Heart right ventricle (tissue), 16 donors: ENCODE measurements around the gene USP47. TPM values are rescaled to one million over a fixed set of nuclear protein-coding genes. Genes with fewer than 3 reads are reported as not detected.

Experiments
- ATAC-seq, 8 donors: fragments of 200-7000 bp; cut with Tn5 transposase; one replicate each; pipeline ENCODE4 v1.9.1; 2020; ENCODE audit warnings: mild to moderate bottlenecking in 8 of 8, moderate library complexity in 8 of 8, moderate number of reproducible peaks in 1 of 8
- DNase-seq, 2 donors: peaks; one replicate each; pipeline ENCODE4 v3.0.0-alpha.2; 2020
- H3K27ac ChIP-seq, 10 donors: fragments of 200-600 bp; sonication (generic) in 2 of 10; one replicate each; pipeline versions ENCODE4 v1.5.0 to v1.8.0; 2020 to 2022; ENCODE audit warnings: mild to moderate bottlenecking in 3 of 10
- H3K27me3 ChIP-seq, 7 donors: fragments of 200-600 bp; one replicate each; pipeline ENCODE4 v1.8.0; 2021 to 2022; ENCODE audit warnings: mild to moderate bottlenecking in 2 of 7
- H3K36me3 ChIP-seq, 9 donors: fragments of 200-600 bp; sonication (generic) in 1 of 9; one replicate each; pipeline versions ENCODE4 v1.5.0 to v1.8.0; 2020 to 2022; ENCODE audit warnings: mild to moderate bottlenecking in 2 of 9
- H3K4me1 ChIP-seq, 9 donors: fragments of 200-600 bp; sonication (generic) in 1 of 9; one replicate each; pipeline versions ENCODE4 v1.5.0 to v1.8.0; 2020 to 2022; ENCODE audit warnings: mild to moderate bottlenecking in 4 of 9
- H3K4me3 ChIP-seq, 10 donors: fragments of 200-600 bp; sonication (generic) in 2 of 10; one replicate each; pipeline versions ENCODE4 v1.5.0 to v1.8.0; 2020 to 2022; ENCODE audit warnings: mild to moderate bottlenecking in 7 of 10, moderate library complexity in 2 of 10
- H3K9me3 ChIP-seq, 11 donors: fragments of 200-600 bp in 10 of 11; sonication (generic) in 2 of 11; one replicate each; pipeline versions ENCODE4 v1.5.0 to v1.8.0; 2013 to 2022; ENCODE audit warnings: mild to moderate bottlenecking in 2 of 11, control low read depth in 1 of 11, moderate library complexity in 1 of 11
- CTCF ChIP-seq, 9 donors: fragments of 200-600 bp; sonication (generic) in 2 of 9; IDR thresholded peaks; one replicate each; pipeline versions ENCODE4 v1.5.0 to v1.8.0; 2021 to 2022; ENCODE audit warnings: antibody characterized with exemption in 9 of 9, mild to moderate bottlenecking in 5 of 9, moderate library complexity in 1 of 9
- WGBS, 2 donors: extraction: QIAGEN DNeasy Blood & Tissue Kit; methylation state at CpG; one replicate each; pipeline ENCODE4 v1.1.7; 2013; ENCODE audit warnings: inconsistent platforms in 1 of 2; 5-methylcytosine and 5-hydroxymethylcytosine counted together
- intact Hi-C, 10 donors: fragments of 100-400 bp; cut with DNase I; formaldehyde crosslinking; loops; one replicate each; pipeline versions ENCODE4 v1.11.1 to v1.14.2; 2022
- polyA plus RNA-seq, 2 donors: library from polyadenylated mRNA; stranded (reverse); fragments of 200-250 nt; gene quantifications; one replicate each; pipeline ENCODE4 v1.2.3, GENCODE V29; 2013
- total RNA-seq, 10 donors: library from RNA; stranded (reverse); fragmentation: NEBNext Ultra II Directional in 3 of 10; extraction: Animal tissue kit (Norgen Biotek cat#: 25700) in 3 of 10; gene quantifications; one replicate each; pipeline versions ENCODE4 v1.2.1 to v1.2.4, GENCODE V29; 2021 to 2023
- donor health status: Arrhythmogenic right ventricular cardiomyopathy.
- donor health status: ischemic (EF 13 %, LVEDD 7.1; RV severe dilation, severe dysfunction).
- donor health status: healthy with polysubstance abuse.
- donor health status: DM: no; HTN: yes; CAD: no.
- donor health status: DM: no; HTN: no; CAD: no.
- donor health status: ischemic (EF 25% LVEDD 6.9; RV normal size, moderate dysfunction).
- donor health status: ischemic (EF 25% LVEDD 5.7; RV mildly dilated, moderate dysfunction).
- donor health status: healthy.
- donor health status: DM: yes; HTN: yes; CAD: no.
- donor health status: Ischemic cardiomyopathy.
- donor health status: ischemic (EF 35%, LVEDD 5.7; RV mildly dilated, moderate dysfunction).
- donor health status: nonischemic (EF 11% LVEDD 7.7; RV severe dilation, severe dysfunction).
- donor health status: DM: yes; HTN: yes; CAD: no.
- donor health status: PGD.
- donor health status: ischemic (EF 29% LVEDD 5.4; RV normal size, mild dysfunction).
- donor health status: nonischemic (EF 23%, LVEDD 6.1; RV moderate dilation, normal function).

USP47 gene
- total and polyA plus RNA-seq, 12 donors = 30.5 to 56.4 (median 52.5) TPM

GRCh38 chr11:11977206-11977938 is 135.6 kb downstream of the USP47 start:
- Histone ChIP-seq H3K4me3 (peak overlapping the region in 2 of 10 donors; percentile 5), H3K27me3 (no peaks in the 10 kb centered on the region), H3K36me3 (no peaks in the 10 kb centered on the region), H3K27ac (peak overlapping the region; percentile 8 to 92 (median 86)), H3K9me3 (no peaks in the 10 kb centered on the region), H3K4me1 (peaks cover 80 to 100% (median 96%) of the 10 kb centered on the region in 9 donors)
- intact Hi-C loops = loop anchor here in 3 of 10 donors (5.0 to 10.0 kb wide), 3 partner anchors 40 to 47 kb away; no protein-coding TSS in a partner anchor
- WGBS, 2 donors = 17 to 24% methylated on average over 10 of the region's 10 CpGs
- no peak for TF ChIP-seq CTCF (IDR thresholded peaks at IDR 0.05)
- DNase-seq = peak; percentile 71 to 83
- ATAC-seq = peak in 7 of 8 donors; percentile 17 to 49 (median 39)

GRCh38 chr11:11978098-11978637 is 136.4 kb downstream of the USP47 start:
- no peak for TF ChIP-seq CTCF (IDR thresholded peaks at IDR 0.05)
- Histone ChIP-seq H3K36me3 (no peaks in the 10 kb centered on the region), H3K4me1 (peaks cover 73 to 100% (median 88%) of the 10 kb centered on the region in 9 donors), H3K9me3 (no peaks in the 10 kb centered on the region), H3K27ac (peak overlapping the region; percentile 76 to 92 (median 86)), H3K4me3 (no peak overlapping the region), H3K27me3 (no peaks in the 10 kb centered on the region)
- DNase-seq (no peak), ATAC-seq (no peak)
- WGBS, 2 donors = 81 to 91% methylated on average over 4 of the region's 4 CpGs
- intact Hi-C loops = loop anchor here in 3 of 10 donors (5.0 to 10.0 kb wide), 3 partner anchors 39 to 47 kb away; no protein-coding TSS in a partner anchor

GRCh38 chr11:11978792-11979487 is 137.2 kb downstream of the USP47 start:
- peak; percentile 67 to 85 (median 73) for ATAC-seq
- WGBS, 2 donors = 19 to 28% methylated on average over 13 of the region's 13 CpGs
- intact Hi-C loops = loop anchor here in 3 of 10 donors (5.0 to 10.0 kb wide), 3 partner anchors 38 to 46 kb away; no protein-coding TSS in a partner anchor

More at GRCh38 chr11:11978792-11979487, 137.2 kb downstream of the USP47 start:
- H3K4me3 ChIP-seq = no peak overlapping the region
- peak; percentile 89 to 90 for DNase-seq
- H3K27me3 ChIP-seq = no peaks in the 10 kb centered on the region
- no peaks in the 10 kb centered on the region for H3K9me3 ChIP-seq
- no peaks in the 10 kb centered on the region for H3K36me3 ChIP-seq
- peak overlapping the region; percentile 76 to 92 (median 86) for H3K27ac ChIP-seq
- no peak for TF ChIP-seq CTCF (IDR thresholded peaks at IDR 0.05)
- H3K4me1 ChIP-seq = peaks cover 72 to 99% (median 86%) of the 10 kb centered on the region in 9 donors
